ENCODE results near the gene GTF3C1.
A peak's percentile ranks its signal among the peaks of the same experiment; 100 is the strongest.
"Not testable (repeated sequence)": the region's sequence is repeated elsewhere in the genome, so short reads cannot be mapped to it uniquely, and the experiment has no call there.

Gene GTF3C1

DNA sequence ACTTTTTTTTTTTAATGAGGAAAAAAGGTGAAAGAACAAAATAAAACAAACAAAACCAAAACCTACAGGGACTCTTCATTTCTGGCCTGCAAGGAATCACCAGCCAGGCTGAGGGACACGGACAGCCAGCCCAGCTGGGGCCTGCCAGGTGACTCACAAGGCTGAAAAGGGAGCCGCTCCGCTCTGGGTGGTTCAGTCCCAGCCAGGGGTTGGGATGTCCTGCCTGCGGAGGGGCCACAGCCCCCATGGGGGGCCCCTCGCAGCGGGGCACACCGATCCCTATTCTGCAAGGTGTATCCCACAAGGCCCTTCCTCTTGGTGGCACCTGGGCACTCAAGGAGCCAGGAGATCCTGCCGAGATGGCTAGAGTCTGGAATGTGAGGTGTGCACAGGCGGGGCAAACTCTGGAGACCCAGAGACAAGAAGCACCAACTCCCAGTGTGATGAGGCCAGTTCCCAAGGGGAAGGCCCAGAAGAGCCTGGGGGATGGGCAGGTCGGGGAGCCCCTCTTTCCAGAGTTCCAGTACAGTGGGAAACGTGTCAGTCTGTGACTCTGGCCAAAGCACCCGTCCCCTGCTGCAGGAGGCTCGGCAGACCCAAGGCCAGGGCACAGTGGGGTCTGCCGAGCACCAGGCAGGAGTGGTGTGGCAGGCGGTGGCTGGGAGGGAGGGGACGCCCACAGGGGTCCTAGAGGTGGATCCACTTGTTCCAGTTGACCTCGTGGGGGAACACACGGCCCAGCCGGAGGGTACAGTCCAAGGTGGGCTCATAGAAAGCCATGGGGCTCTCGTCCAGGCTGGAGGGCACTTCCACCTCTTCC, 88.8 kb downstream of the GTF3C1 start:
- DNase-seq = no peak

DNA sequence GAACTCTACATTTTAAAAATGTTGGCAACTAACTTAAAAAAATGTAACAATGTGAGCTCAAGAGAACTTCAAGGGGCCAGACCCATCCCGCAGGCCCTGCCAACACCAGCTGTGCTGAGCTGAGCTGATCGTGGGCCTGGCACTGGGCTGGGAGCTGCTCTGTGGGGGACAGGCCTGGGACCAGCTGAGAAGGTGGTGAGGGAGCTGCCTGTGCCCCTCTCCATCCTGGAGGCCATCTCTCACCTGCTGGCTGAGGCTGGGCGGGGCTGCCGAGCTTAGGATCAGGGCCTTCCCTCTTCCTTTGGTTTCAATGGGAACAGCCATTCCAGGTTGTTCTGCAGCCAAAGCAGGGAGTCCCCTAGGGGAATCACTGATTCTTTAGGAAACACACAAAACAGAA, 89.5 kb downstream of the GTF3C1 start:
- no peak for DNase-seq

DNA sequence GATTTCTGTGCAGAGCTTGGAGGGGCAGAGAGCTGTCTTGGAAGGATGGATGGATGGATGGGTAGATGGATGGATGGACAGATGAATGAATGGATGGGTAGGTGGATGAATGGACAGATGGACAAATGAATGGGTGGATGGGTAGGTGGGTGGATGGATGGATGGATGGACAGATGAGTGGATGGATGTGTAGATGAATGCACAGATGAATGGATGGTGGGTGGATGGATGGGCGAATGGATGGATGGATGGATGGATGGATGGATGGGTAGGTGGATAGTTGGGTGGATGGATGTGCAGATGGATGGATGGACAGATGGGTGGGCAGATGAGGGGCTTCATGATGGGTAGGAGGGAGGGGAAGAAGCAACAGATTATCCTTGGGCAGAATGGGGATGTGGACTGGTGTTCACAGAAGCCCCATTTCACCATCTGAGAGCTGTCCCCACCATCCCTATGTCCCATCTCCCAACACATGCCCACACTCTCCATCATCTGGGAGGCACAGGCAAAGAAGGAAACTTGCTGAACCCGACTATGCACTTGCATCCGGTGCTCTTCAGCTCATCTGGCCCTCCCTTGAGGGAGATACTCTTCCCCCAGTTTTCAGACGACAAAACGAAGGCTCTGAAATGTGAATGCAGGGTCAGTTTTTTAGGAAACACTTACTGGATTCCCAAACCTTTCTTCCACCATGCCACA, 90.6 kb downstream of the GTF3C1 start:
- no peak for DNase-seq

DNA sequence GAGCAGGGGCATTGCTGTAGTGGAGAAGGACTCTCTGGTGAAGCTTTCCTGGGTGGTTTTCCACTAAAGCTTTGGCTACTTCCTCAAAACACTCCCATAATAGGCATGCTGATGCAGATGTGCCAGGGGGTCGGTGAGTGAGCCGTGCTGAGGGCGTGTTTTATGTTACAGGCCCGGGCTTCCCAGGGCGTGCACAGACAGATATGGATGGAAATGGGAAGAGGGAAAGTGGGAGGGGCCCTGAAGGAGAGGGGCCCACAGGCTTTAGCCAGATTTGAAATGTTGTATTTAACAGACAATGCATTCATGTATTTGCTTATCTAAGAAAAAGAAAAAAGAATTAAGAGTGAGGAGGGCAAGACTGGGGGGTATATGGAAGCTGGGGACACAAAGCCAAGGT, 91.5 kb downstream of the GTF3C1 start:
- DNase-seq = no peak

DNA sequence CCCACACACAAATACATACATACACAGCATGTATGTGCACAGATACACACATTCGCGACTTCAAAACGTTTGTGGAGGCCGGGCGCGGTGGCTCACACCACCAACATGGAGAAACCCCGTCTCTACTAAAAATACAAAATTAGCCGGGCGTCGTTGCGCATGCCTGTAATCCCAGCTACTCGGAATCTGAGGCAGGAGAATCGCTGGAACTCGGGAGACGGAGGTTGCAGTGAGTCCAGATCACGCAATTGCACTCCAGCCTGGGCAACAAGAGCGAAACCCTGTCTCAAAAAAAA, 92.2 kb downstream of the GTF3C1 start:
- not testable (repeated sequence) for DNase-seq

DNA sequence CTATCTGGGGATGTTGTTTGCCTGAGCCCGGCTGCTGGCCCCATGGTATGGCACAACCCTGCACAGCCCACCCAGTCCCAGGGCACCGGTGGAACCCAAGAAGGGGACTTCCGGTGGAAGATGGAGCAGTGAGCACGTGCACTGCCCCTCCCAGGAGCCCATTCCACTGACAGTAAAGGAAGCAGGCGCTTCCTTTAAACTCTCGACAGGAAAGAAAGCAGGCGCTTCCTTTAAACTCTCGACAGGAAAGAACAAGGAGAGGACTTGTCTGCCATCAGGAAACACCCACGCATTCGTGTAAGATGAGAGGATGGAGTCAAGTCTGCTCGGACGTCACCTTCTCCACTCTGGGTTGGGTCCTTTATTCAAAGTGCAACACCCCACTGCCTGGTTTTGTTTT, 94.0 kb downstream of the GTF3C1 start:
- no peak for DNase-seq

DNA sequence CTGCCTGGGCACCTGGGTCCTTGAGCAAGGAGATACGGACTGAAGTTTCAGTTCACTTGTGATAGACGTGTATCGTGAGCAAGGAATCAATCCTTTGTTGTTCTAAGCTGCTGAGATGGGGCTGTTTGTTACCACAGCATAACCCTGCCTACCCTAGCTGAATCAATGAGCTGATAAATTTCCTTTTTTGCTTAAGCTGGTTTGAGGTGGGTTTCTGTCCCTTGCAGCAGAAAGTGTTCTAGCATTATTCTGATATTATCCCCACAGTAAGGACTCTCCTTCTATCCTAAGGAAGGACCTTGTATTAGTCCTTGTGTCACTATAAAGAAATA, 96.3 kb downstream of the GTF3C1 start:
- DNase-seq = no peak

DNA sequence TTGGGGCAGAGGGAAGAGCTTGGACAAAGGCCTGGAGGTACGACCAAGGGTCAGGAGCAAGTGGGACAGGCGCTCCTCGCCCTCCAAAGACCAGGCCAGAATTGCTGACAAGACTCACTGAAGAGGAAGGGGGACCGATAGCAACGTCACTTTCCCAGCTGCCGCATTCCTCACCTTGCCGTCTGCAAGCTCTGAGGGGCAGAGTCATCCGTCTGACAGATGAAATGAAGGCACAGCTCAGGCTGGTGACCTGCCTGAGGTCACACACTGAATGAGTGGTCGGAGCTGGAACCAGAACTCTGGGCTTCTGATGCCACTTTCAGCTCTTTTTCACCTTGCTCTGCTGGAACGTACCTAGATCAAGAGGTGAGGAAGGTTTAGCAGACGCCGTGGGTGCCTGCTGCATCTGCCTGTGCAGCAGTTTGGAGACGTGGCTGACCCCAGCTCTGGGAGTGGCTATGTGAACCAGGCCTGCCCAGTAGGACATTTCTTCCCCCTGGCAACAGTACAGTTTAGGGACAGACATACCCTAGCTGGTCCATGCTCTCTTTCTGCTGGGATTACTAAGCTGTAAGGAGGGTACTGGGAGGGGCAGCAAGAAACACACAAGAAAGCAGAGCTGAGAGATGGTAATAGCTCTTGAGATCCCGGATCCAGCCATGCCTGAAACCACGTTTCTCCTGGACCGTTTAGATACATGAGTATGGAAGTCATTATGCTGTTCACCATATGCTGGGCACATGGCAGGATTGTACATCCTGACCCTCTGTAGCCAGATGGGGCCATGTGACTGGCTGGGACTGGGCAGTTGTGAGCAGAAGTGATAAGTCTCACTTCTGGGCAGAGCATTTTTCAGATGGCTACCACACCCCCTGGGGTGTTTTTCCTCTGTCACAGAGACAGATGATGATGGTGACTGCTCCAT, 96.9 kb downstream of the GTF3C1 start:
- no peak for DNase-seq

DNA sequence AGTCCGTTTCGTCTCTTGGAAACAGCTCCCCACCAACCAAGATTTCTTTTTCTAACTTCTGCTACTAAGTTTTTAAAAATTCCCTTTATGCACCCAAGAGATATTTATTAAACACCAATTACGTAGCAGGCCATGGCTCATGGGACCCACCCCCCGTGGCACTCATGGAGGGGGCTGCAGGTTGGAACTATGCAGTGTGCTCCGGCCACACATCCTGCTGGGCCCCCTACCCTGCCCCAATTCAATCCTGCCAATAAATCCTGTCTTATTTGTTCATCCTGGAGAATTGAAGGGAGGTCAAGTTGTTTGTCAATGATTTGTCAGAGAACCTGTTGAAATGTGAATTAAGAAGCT, 99.5 kb downstream of the GTF3C1 start:
- DNase-seq = no peak

DNA sequence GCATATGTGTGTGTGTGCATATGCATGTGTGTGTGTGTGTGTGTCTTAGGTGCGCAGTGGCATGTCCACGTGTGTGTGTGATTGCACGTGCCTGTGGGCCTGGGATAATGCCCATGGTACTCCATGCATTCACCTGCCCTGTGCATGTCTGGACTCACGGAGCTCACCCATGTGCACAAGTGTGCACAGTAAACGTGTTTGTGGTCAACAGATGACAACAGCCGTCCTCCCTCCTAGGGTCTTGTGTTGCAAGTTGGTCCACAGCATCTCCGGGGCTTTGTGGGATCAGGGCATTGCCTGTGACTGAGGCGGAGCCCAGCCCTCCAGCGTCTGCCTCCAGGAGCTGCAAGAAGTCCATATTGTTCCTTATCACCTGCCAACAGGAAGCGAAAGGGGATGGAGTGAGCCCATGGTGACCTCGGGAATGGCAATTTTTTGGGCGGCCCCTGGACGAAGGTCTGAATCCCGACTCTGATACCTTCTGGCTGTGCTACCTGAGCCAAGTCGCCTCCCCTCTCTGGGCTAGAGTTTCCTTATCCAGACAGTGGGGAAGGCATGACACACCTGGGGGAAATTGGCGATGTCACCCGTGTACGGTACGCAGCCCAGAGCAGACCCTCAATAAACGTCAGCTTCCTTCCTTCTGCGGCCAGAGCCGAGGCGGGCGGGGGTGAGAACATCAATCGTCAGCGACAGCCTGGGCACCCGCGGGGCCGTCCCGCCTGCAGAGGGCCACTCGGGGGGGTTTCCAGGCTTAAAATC, 100.1 kb downstream of the GTF3C1 start:
- peak; percentile 89 for DNase-seq

DNA sequence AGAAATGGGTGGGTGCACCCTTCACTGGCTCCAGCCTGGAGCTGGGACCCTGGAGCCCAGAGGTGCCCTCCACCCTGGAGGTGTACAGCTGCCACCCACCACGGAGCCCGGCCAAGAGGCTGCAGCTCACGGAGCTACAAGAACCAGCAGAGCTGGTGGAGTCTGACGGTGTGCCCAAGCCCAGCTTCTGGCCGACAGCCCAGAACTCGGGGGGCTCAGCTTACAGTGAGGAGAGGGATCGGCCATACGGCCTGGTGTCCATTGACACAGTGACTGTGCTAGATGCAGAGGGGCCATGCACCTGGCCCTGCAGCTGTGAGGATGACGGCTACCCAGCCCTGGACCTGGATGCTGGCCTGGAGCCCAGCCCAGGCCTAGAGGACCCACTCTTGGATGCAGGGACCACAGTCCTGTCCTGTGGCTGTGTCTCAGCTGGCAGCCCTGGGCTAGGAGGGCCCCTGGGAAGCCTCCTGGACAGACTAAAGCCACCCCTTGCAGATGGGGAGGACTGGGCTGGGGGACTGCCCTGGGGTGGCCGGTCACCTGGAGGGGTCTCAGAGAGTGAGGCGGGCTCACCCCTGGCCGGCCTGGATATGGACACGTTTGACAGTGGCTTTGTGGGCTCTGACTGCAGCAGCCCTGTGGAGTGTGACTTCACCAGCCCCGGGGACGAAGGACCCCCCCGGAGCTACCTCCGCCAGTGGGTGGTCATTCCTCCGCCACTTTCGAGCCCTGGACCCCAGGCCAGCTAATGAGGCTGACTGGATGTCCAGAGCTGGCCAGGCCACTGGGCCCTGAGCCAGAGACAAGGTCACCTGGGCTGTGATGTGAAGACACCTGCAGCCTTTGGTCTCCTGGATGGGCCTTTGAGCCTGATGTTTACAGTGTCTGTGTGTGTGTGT, 100.9 kb downstream of the GTF3C1 start:
- no peak for DNase-seq

DNA sequence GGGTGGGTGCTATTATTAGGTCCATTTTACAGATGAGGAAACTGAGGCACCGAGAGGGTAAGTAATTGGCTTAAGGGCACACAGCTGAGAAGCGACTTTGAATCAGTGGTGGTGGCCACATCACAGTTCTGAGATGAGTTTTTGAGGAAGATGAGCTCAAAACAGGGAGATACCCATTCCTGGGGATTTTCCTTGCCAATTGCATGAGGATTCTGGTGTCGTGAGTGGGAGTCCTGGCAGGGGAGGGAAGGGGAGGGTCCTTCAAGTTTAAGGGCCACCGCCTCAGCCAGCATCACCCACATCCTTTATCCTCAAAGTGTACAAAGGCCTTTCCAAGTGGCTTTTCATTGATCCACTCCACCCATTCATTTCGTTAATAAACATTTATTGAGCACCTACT, 102.4 kb downstream of the GTF3C1 start:
- DNase-seq = no peak

DNA sequence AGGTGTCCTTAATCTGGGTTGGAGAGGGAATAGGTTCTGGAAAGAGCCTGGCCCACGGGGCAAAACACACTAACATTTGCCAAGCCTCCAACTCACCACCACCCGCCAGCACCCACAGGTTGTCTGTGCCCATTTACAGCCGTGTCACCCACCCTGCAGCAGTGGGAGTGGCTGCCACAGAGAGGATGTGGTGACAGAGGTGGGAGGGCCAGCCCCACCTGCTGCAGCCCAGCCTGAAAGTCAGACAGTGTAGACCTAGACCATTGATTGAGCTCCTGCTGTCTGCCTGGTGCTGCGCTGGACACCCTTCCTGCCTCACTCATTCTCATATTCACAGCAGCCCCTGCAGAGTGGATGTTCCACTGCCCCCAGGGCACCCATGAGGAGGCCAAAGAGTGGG, 103.0 kb downstream of the GTF3C1 start:
- DNase-seq = peak; percentile 89

DNA sequence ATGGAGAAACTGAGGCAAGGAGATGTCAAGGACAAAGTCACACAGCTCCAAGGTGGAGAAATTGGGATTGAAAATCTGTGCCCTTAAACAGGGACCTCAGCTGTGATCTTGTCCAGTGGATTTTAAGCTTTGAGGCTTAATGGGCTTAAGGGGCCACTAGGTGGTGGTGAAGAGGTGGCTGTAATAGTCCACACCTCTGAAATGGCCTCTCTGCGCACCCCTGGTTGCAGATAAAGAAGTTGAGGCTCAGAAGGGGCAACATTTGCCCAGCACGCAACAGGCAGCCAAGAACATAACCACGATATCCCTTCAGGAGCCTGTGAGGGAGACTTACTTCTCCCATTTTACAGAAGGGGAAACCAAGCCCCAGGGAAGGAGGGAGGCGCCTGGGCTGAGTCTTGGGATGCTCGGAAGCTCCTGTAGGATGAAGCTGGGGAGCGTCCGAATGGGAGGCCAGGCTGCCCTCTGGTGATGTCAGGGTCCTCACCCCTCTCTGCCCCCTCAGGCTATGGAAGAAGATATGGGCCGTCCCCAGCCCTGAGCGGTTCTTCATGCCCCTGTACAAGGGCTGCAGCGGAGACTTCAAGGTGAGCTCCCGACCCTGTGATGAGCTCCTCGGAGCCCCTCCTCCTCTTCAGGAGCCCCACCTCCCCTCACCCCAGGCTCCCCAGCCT, 104.1 kb downstream of the GTF3C1 start:
- peak; percentile 58 for DNase-seq

DNA sequence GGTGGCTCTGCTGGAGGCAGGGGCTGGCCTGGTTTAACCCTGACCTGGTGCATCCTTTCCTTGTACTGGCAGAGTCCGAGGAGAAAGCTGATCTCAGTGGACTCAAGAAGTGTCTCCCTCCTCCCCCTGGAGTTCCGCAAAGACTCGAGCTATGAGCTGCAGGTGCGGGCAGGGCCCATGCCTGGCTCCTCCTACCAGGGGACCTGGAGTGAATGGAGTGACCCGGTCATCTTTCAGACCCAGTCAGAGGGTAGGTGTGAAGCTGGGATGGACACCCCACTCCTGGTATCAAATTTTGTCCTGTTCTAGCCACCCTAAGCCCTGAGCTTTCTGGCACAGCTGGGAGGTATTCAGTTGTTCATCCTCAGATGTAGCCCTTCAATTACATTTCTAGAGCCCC, 105.2 kb downstream of the GTF3C1 start:
- peak; percentile 60 for DNase-seq

DNA sequence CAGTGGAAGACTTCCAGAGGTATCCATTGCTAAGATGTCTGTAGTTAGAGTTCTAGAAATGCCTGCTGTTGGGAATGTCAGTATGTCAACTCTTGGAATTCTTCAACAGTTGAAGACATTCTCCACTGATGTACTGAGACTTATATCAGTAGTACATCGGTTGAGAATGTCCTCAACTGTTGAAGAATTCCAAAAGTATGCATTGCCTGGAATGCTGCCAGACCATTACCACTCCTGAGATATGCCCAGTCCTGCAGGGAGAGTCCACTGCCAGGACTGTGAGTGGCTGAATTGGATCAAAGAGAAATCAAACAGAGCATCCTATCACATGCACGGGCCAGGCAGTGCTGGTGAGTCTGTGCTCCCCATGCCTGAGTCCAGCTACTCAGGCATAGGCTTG, 105.7 kb downstream of the GTF3C1 start:
- DNase-seq = peak; percentile 16

DNA sequence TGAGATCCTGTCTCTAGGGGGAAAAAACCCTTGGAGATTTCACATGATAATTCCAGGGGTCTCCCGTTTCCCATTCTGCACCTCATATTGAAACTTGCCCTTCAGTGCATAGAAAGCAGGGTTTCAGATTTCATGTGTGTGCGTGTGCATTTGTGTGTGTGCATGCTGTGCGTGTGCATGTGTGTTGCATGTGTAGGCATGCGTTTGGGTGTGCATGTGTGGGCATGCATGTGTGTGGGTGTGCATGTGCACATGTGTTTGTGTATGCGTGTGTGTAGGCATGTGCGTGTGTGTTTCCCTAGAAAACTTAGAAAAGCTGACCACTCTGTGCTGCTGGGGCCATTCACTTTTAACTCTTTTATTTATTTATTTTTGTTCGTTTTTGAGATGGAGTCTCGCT, 107.7 kb downstream of the GTF3C1 start:
- no peak for DNase-seq

DNA sequence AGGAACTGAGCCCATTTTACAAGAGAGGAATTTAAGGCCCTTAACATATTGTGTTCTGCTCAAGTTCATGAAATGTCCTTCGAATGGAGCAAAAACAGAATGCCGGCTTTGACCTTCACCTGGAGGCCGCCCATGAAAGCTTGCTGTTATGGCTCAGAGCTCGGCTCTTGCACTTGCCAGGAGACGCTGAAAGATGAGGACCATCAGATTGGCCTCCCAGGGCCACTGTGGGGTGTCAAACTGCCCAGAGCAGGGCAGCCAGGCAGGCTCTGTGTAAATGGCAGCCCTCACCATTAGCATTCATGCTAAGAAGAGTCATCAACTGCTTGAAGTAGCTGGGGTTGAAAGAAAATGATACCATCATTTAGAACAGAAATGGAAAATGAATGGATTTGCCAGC, 108.4 kb downstream of the GTF3C1 start:
- DNase-seq = peak; percentile 42

DNA sequence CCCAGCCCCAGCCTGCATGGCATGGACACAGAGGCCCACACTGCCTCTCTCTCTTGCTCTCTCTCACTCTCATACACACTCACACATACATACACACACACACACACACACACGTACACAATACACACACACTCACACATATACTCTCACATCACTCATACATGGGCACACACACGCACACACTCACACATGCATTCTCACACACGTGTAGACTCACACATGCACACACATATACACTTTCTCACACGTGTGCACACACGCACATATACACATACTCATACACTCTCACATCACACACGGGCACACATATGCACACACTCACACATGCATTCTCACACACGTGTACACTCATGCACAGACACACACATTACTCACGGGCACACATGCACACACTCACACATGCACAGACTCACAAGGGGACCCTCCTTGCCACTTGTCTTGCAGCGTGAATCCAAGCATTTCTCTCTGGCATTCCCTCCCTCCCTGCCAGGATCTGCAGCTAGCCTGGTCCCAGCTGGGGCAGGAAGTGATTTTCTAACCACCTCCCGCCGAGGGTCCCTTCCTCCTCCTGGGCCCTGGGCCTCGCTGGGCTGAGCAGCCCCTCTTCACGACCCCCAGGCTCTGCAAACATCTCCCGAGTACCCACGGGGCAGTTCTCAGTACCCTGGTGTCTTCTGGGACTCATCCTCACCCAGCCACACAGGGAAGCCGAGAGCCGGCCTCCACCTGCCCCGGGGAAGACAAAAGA, 110.3 kb downstream of the GTF3C1 start:
- DNase-seq = peak; percentile 31

DNA sequence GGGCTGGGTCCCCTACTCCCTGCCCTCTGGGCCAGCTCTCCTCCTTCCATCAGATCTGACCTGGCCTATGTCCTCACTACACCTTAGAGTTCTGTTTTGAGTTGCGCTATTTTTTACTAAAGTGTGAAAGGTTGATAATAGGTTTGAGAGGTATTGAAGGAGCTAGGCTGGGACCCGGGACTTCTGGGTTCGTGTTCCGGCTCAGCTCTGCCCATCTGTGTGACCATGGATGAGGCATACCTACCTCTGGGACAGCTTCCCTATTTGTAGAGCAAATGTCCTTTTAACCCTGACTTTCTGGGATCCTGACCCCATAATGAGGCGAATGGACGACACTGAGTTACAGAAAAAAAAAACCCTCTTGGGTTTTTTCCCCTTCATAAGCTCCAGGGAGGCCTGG, 111.8 kb downstream of the GTF3C1 start:
- DNase-seq = peak; percentile 30
